Epidermal melanocyte (primary cell): ENCODE results near the gene FANCC.
"Not testable (repeated sequence)": the region's sequence is repeated elsewhere in the genome, so short reads cannot be mapped to it uniquely, and the experiment has no call there.

Experiments used
- DNase-seq: peaks from one replicate; pipeline ENCODE4 v3.0.0; 2011; ENCODE audit warnings: low spot score; ENCODE audit not compliant: insufficient read length

FANCC gene

GRCh38 chr9:95239071-95239470, 78.4 kb downstream of the FANCC start:
- no peak for DNase-seq

GRCh38 chr9:95237336-95237735, 80.2 kb downstream of the FANCC start:
- DNase-seq: no peak

GRCh38 chr9:95230046-95230445, 87.5 kb downstream of the FANCC start:
- no peak for DNase-seq

- DNase-seq: no peak
Measured at GRCh38 chr9:95229230-95229915, 88.1 kb downstream of the FANCC start.

- DNase-seq: no peak
Measured at GRCh38 chr9:95226921-95227320, 90.6 kb downstream of the FANCC start.

- DNase-seq: no peak
Measured at GRCh38 chr9:95225726-95226106, 91.8 kb downstream of the FANCC start.

GRCh38 chr9:95225076-95225725, 92.3 kb downstream of the FANCC start:
- DNase-seq: no peak

GRCh38 chr9:95224376-95225019, 93.0 kb downstream of the FANCC start:
- no peak for DNase-seq

GRCh38 chr9:95220352-95220751, 97.2 kb downstream of the FANCC start:
- DNase-seq: not testable (repeated sequence)

- DNase-seq: no peak
Measured at GRCh38 chr9:95218773-95219172, 98.7 kb downstream of the FANCC start.

GRCh38 chr9:95217936-95218335, 99.6 kb downstream of the FANCC start:
- no peak for DNase-seq

GRCh38 chr9:95215336-95215898, 102.1 kb downstream of the FANCC start:
- no peak for DNase-seq

- no peak for DNase-seq
Measured at GRCh38 chr9:95213117-95213516, 104.4 kb downstream of the FANCC start.

GRCh38 chr9:95211028-95211427, 106.5 kb downstream of the FANCC start:
- no peak for DNase-seq

- DNase-seq: no peak
Measured at GRCh38 chr9:95207403-95207802, 110.1 kb downstream of the FANCC start.

- DNase-seq: no peak
Measured at GRCh38 chr9:95206143-95206542, 111.4 kb downstream of the FANCC start.

GRCh38 chr9:95204710-95205109, 112.8 kb downstream of the FANCC start:
- DNase-seq: no peak

- no peak for DNase-seq
Measured at GRCh38 chr9:95204310-95204709, 113.2 kb downstream of the FANCC start.

- DNase-seq: not testable (repeated sequence)
Measured at GRCh38 chr9:95203019-95203418, 114.5 kb downstream of the FANCC start.

- no peak for DNase-seq
Measured at GRCh38 chr9:95202076-95202681, 115.3 kb downstream of the FANCC start.

GRCh38 chr9:95201206-95201605, 116.3 kb downstream of the FANCC start:
- no peak for DNase-seq

- peak; percentile 22 for DNase-seq
Measured at GRCh38 chr9:95197692-95198271, 119.7 kb downstream of the FANCC start.
